ENCODE data around the gene AP2B1. TPM values are rescaled to one million over a fixed set of nuclear protein-coding genes. Genes with fewer than 3 reads are reported as not detected.

AP2B1 gene
- polyA plus RNA-seq, 1 donor (not counting 4 experiments of a cell fraction or from before 2014, with no cell fraction given): 189 TPM

DNA sequence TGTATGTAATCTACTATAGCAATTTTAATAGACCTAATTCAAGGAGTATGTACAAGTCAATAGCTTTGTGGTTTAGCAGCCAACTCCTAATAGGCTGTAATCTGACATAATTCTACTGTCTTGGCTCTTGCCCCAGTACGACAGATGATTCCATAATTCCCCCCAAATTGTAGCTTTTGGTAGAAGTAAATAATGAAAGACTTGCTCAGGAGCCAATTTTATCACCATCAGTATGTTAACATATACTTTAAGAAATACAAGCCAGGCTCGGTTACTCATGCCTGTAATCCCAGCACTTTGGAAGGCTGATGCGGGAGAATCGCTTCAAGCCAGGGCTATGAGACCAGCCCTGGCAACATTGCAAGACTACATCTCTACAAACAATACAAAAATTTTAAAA lies 53.9 kb downstream of the AP2B1 start:
- H3K4me2 ChIP-seq (ENCODE audit: control insufficient read depth, extremely low read depth, insufficient read depth, low read depth, low read length): no peak overlapping the region
- H3K79me2 ChIP-seq (ENCODE audit: control insufficient read depth, insufficient read depth, low read length): no peaks in the 10 kb centered on the region
- dilution Hi-C loops (cut with MboI; ENCODE audit: extremely low pct_ligation_motif_present, low sequenced_read_pairs): no loop called here
- H4K20me1 ChIP-seq (ENCODE audit: control insufficient read depth, extremely low read depth, insufficient read depth, low read length): no peaks in the 10 kb centered on the region
- peaks cover 19 to 36% of the 10 kb centered on the region in 2 experiments for H3K36me3 ChIP-seq (ENCODE audit: control insufficient read depth in 2 of 2, extremely low read depth in 1 of 2, insufficient read depth in 2 of 2, low read length in 2 of 2)
- no peak overlapping the region for H2AFZ ChIP-seq (ENCODE audit: control insufficient read depth, low read length)
- no peaks in the 10 kb centered on the region for H3K27me3 ChIP-seq (ENCODE audit: control insufficient read depth, extremely low read depth, insufficient read depth, low read length)
- DNase-seq (ENCODE audit: low read depth, low spot score) (no peak), FAIRE-seq (no peak)
- TF ChIP-seq, protein P1, sequence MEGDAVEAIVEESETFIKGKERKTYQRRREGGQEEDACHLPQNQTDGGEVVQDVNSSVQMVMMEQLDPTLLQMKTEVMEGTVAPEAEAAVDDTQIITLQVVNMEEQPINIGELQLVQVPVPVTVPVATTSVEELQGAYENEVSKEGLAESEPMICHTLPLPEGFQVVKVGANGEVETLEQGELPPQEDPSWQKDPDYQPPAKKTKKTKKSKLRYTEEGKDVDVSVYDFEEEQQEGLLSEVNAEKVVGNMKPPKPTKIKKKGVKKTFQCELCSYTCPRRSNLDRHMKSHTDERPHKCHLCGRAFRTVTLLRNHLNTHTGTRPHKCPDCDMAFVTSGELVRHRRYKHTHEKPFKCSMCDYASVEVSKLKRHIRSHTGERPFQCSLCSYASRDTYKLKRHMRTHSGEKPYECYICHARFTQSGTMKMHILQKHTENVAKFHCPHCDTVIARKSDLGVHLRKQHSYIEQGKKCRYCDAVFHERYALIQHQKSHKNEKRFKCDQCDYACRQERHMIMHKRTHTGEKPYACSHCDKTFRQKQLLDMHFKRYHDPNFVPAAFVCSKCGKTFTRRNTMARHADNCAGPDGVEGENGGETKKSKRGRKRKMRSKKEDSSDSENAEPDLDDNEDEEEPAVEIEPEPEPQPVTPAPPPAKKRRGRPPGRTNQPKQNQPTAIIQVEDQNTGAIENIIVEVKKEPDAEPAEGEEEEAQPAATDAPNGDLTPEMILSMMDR (optimal IDR thresholded peaks at IDR 0.05 in 1 of 3, IDR thresholded peaks at IDR 0.05 in 1 of 3, conservative IDR thresholded peaks at IDR 0.05 in 1 of 3; ENCODE audit: extremely low read depth in 1 of 3, insufficient read depth in 2 of 3, low read length in 3 of 3): no peak
- TF ChIP-seq EZH2 (IDR thresholded peaks at IDR 0.05; ENCODE audit: low read length): no peak
- H3K9me1 ChIP-seq (ENCODE audit: control insufficient read depth, extremely low read depth, insufficient read depth, low read length): no peaks in the 10 kb centered on the region
- no peak overlapping the region for H3K4me3 ChIP-seq (ENCODE audit: control insufficient read depth in 2 of 3, extremely low read depth in 1 of 3, insufficient read depth in 2 of 3, low read depth in 1 of 3, low read length in 3 of 3)
- no peak overlapping the region for H3K9ac ChIP-seq (ENCODE audit: control insufficient read depth, extremely low read depth, insufficient read depth, low read length)
- H3K4me1 ChIP-seq (ENCODE audit: control insufficient read depth, extremely low read depth, insufficient read depth, low read length): no peaks in the 10 kb centered on the region
- no peak overlapping the region for H3K27ac ChIP-seq (ENCODE audit: control insufficient read depth, insufficient read depth, low read length)
- no peaks in the 10 kb centered on the region for H3K9me3 ChIP-seq (ENCODE audit: control insufficient read depth, low read depth, low read length)

DNA sequence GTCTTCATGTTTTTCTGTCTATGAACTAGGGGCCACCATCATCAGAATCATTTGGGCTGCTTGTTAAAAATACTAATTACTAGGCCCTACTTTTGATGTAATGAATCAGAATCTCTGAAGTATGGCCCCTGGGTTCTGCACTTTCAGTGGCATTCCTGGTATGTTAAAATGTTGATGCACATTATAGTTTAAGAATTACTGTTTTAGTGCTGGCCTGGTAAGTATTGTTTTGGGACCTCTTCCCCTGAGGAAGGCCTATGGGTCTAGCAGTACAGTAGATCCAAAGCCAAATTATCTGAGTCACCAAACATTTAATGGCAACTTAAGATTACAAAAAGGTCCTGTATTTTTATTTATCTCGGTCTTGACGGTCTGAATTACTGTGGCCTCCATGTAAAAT lies 58.8 kb downstream of the AP2B1 start:
- dilution Hi-C loops (cut with MboI; ENCODE audit: extremely low pct_ligation_motif_present, low sequenced_read_pairs): no loop called here
- Histone ChIP-seq H3K36me3 (ENCODE audit: control insufficient read depth in 2 of 2, extremely low read depth in 1 of 2, insufficient read depth in 2 of 2, low read length in 2 of 2) (peaks cover 14 to 20% of the 10 kb centered on the region in 2 experiments), H3K9ac (ENCODE audit: control insufficient read depth, extremely low read depth, insufficient read depth, low read length) (no peak overlapping the region)

More for the DNA sequence above, 58.8 kb downstream of the AP2B1 start:
- no peak overlapping the region for H3K27ac ChIP-seq (ENCODE audit: control insufficient read depth, insufficient read depth, low read length)
- H2AFZ ChIP-seq (ENCODE audit: control insufficient read depth, low read length): no peak overlapping the region
- H3K9me1 ChIP-seq (ENCODE audit: control insufficient read depth, extremely low read depth, insufficient read depth, low read length): no peaks in the 10 kb centered on the region
- DNase-seq (ENCODE audit: low read depth, low spot score): no peak
- H3K27me3 ChIP-seq (ENCODE audit: control insufficient read depth, extremely low read depth, insufficient read depth, low read length): no peaks in the 10 kb centered on the region
- no peak overlapping the region for H3K4me3 ChIP-seq (ENCODE audit: control insufficient read depth in 2 of 3, extremely low read depth in 1 of 3, insufficient read depth in 2 of 3, low read depth in 1 of 3, low read length in 3 of 3)
- no peaks in the 10 kb centered on the region for H3K9me3 ChIP-seq (ENCODE audit: control insufficient read depth, low read depth, low read length)
- no peak overlapping the region for H3K4me2 ChIP-seq (ENCODE audit: control insufficient read depth, extremely low read depth, insufficient read depth, low read depth, low read length)
- H3K79me2 ChIP-seq (ENCODE audit: control insufficient read depth, insufficient read depth, low read length): peaks cover 2% of the 10 kb centered on the region
- no peaks in the 10 kb centered on the region for H4K20me1 ChIP-seq (ENCODE audit: control insufficient read depth, extremely low read depth, insufficient read depth, low read length)
- no peak for FAIRE-seq
- H3K4me1 ChIP-seq (ENCODE audit: control insufficient read depth, extremely low read depth, insufficient read depth, low read length): no peaks in the 10 kb centered on the region
- no peak for TF ChIP-seq EZH2 (IDR thresholded peaks at IDR 0.05; ENCODE audit: low read length)
- TF ChIP-seq, protein P1 (optimal IDR thresholded peaks at IDR 0.05 in 1 of 3, IDR thresholded peaks at IDR 0.05 in 1 of 3, conservative IDR thresholded peaks at IDR 0.05 in 1 of 3; ENCODE audit: extremely low read depth in 1 of 3, insufficient read depth in 2 of 3, low read length in 3 of 3): no peak
